ENCODE results near the gene PLEKHA5.

GRCh38 chr12:19419086-19419485 is 289.6 kb downstream of the PLEKHA5 start:
- TF ChIP-seq POLR2A (IDR thresholded peaks at IDR 0.05), result no peak
- TF ChIP-seq, protein P1, sequence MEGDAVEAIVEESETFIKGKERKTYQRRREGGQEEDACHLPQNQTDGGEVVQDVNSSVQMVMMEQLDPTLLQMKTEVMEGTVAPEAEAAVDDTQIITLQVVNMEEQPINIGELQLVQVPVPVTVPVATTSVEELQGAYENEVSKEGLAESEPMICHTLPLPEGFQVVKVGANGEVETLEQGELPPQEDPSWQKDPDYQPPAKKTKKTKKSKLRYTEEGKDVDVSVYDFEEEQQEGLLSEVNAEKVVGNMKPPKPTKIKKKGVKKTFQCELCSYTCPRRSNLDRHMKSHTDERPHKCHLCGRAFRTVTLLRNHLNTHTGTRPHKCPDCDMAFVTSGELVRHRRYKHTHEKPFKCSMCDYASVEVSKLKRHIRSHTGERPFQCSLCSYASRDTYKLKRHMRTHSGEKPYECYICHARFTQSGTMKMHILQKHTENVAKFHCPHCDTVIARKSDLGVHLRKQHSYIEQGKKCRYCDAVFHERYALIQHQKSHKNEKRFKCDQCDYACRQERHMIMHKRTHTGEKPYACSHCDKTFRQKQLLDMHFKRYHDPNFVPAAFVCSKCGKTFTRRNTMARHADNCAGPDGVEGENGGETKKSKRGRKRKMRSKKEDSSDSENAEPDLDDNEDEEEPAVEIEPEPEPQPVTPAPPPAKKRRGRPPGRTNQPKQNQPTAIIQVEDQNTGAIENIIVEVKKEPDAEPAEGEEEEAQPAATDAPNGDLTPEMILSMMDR (IDR thresholded peaks at IDR 0.05), result no peak
- no peak for TF ChIP-seq POLR2AphosphoS5 (IDR thresholded peaks at IDR 0.05)
